BE2C (cell line): ENCODE measurements around the gene NDST1.

ENCODE experiments used
- DNase-seq: peaks from one replicate; pipeline ENCODE4 v3.0.0-alpha.2; 2020
- H3K27me3 ChIP-seq: fragments of 250-450 bp; sonication (Bioruptor Pico); 2 replicates; pipeline ENCODE4 v1.5.1; 2020; ENCODE audit warnings: mild to moderate bottlenecking
- H3K36me3 ChIP-seq: fragments of 250-450 bp; sonication (Bioruptor Pico); 2 replicates; pipeline ENCODE4 v1.5.1; 2020; ENCODE audit warnings: mild to moderate bottlenecking
- H3K4me1 ChIP-seq: fragments of 250-450 bp; sonication (Bioruptor Pico); 2 replicates; pipeline ENCODE4 v1.5.1; 2020
- H3K4me3 ChIP-seq: 2 replicates; pipeline ENCODE4 v1.5.1; 2011; ENCODE audit warnings: low read depth, low read length
- H3K9me3 ChIP-seq: fragments of 250-450 bp; sonication (Bioruptor Pico); 2 replicates; pipeline ENCODE4 v1.5.1; 2020
- TF ChIP-seq, protein P1 (sequence below): IDR thresholded peaks from 2 replicates; pipeline ENCODE4 v1.5.1; 2012; ENCODE audit warnings: mild to moderate bottlenecking, low read depth, low read length

Gene NDST1

DNA sequence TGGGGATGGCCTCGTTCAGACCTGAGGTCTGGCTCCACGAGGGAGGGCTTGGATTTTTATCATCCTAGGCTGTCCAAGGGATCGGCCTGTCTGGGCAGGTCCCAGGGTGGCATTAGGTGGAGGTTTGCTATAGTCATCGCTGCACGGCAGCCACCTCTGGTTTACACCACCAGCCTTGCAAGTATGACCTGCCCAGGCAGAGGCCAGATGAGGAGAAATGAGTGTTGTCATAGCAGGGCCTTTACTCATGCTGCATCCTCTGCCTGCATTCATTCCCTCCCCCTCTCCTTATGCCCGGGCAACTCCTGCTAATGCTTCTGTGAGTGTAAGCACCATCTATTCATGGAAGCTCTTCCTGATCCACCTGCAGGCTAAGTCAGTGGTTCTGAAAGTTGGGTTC lies 15.3 kb upstream of the NDST1 start:
- Histone ChIP-seq H3K4me3 (no peak overlapping the region), H3K27me3 (no peaks in the 10 kb centered on the region), H3K9me3 (no peaks in the 10 kb centered on the region), H3K4me1 (peaks cover 15% of the 10 kb centered on the region), H3K36me3 (peaks cover 6% of the 10 kb centered on the region)
- TF ChIP-seq, protein P1, sequence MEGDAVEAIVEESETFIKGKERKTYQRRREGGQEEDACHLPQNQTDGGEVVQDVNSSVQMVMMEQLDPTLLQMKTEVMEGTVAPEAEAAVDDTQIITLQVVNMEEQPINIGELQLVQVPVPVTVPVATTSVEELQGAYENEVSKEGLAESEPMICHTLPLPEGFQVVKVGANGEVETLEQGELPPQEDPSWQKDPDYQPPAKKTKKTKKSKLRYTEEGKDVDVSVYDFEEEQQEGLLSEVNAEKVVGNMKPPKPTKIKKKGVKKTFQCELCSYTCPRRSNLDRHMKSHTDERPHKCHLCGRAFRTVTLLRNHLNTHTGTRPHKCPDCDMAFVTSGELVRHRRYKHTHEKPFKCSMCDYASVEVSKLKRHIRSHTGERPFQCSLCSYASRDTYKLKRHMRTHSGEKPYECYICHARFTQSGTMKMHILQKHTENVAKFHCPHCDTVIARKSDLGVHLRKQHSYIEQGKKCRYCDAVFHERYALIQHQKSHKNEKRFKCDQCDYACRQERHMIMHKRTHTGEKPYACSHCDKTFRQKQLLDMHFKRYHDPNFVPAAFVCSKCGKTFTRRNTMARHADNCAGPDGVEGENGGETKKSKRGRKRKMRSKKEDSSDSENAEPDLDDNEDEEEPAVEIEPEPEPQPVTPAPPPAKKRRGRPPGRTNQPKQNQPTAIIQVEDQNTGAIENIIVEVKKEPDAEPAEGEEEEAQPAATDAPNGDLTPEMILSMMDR, result no peak
- DNase-seq, result no peak

- H3K4me3 ChIP-seq, result no peak overlapping the region
- H3K27me3 ChIP-seq, result no peaks in the 10 kb centered on the region
- TF ChIP-seq, protein P1, result no peak
- H3K36me3 ChIP-seq, result peaks cover 9% of the 10 kb centered on the region
- H3K9me3 ChIP-seq, result no peaks in the 10 kb centered on the region
- DNase-seq, result no peak
- peaks cover 20% of the 10 kb centered on the region for H3K4me1 ChIP-seq
These were observed 11.8 kb upstream of the NDST1 start for GRCh38 chr5:150496098-150496497.

GRCh38 chr5:150496534-150496933 lies 11.4 kb upstream of the NDST1 start:
- Histone ChIP-seq H3K27me3 (no peaks in the 10 kb centered on the region), H3K9me3 (no peaks in the 10 kb centered on the region), H3K4me1 (peaks cover 19% of the 10 kb centered on the region), H3K36me3 (peaks cover 5% of the 10 kb centered on the region), H3K4me3 (no peak overlapping the region)
- DNase-seq, result no peak
- TF ChIP-seq, protein P1, result no peak

GRCh38 chr5:150497274-150497988 lies 10.5 kb upstream of the NDST1 start:
- no peaks in the 10 kb centered on the region for H3K9me3 ChIP-seq
- H3K27me3 ChIP-seq, result no peaks in the 10 kb centered on the region
- peaks cover 19% of the 10 kb centered on the region for H3K4me1 ChIP-seq
- peak; percentile 90 for DNase-seq
- TF ChIP-seq, protein P1, result no peak
- H3K36me3 ChIP-seq, result 0 out of 2 replicates have a peak, but pooled peaks cover 3% of the 10 kb centered on the region
- no peak overlapping the region for H3K4me3 ChIP-seq

DNA sequence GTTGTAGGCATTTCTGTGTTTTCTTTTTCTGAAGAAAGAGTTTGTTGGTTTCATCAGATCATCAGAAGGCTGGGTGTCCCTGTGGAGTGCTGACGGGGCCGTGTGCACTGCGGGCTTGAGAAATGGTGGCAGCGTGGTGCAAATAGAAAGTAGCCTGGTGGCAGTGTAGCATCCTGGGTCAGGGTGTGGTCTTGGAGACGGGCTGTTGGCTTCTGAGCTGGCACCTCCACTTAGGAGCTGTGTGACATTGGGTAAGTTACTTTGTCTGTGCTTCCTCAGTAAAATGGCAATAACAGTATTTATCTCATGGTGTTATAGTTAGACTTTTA lies 10.0 kb upstream of the NDST1 start:
- TF ChIP-seq, protein P1, result no peak
- H3K27me3 ChIP-seq, result no peaks in the 10 kb centered on the region
- H3K4me1 ChIP-seq, result peaks cover 19% of the 10 kb centered on the region
- no peak overlapping the region for H3K4me3 ChIP-seq
- no peak for DNase-seq
- 0 out of 2 replicates have a peak, but pooled peaks cover 3% of the 10 kb centered on the region for H3K36me3 ChIP-seq
- H3K9me3 ChIP-seq, result no peaks in the 10 kb centered on the region

- H3K4me3 ChIP-seq, result no peak overlapping the region
- no peak for DNase-seq
- peaks cover 19% of the 10 kb centered on the region for H3K4me1 ChIP-seq
- TF ChIP-seq, protein P1, result no peak
- no peaks in the 10 kb centered on the region for H3K27me3 ChIP-seq
- H3K36me3 ChIP-seq, result 0 out of 2 replicates have a peak, but pooled peaks cover 3% of the 10 kb centered on the region
- no peaks in the 10 kb centered on the region for H3K9me3 ChIP-seq
These were observed 9.4 kb upstream of the NDST1 start for GRCh38 chr5:150498501-150498900.
